Keratinocyte (primary cell): ENCODE results near the gene TNFSF8.

Experiments used
- CTCF ChIP-seq, 3 experiments: IDR thresholded peaks in 1 of 3; conservative IDR thresholded peaks in 1 of 3; optimal IDR thresholded peaks in 1 of 3; 2 replicates in 2 of 3; 3 replicates in 1 of 3; pipeline versions ENCODE3 to v1.5.1; 2011; ENCODE audit warnings: low read length in 3 of 3, mild to moderate bottlenecking in 3 of 3, moderate library complexity in 2 of 3, control low read depth in 1 of 3, inconsistent platforms in 1 of 3; ENCODE audit not compliant: insufficient read depth in 2 of 3; ENCODE audit errors: extremely low read depth in 1 of 3
- EZH2 ChIP-seq: IDR thresholded peaks from one replicate; pipeline ENCODE4 v1.6.1; 2012; ENCODE audit warnings: inconsistent platforms, mild to moderate bottlenecking, low read length, moderate library complexity

- no peak for TF ChIP-seq CTCF (optimal IDR thresholded peaks at IDR 0.05 in 1 of 3, IDR thresholded peaks at IDR 0.05 in 1 of 3, conservative IDR thresholded peaks at IDR 0.05 in 1 of 3; ENCODE audit: extremely low read depth in 1 of 3, insufficient read depth in 2 of 3, low read length in 3 of 3)
- no peak for TF ChIP-seq EZH2
Measured at GRCh38 chr9:114925672-114926071, 4.7 kb downstream of the TNFSF8 start.
